Endothelial cell of umbilical vein (primary cell): Measurements from ENCODE around the gene PTPRD. TPM values are rescaled to one million over a fixed set of nuclear protein-coding genes. Genes with fewer than 3 reads are reported as not detected.

Experiments
- BruUV-seq: library from RNA; stranded (reverse); fragments of 400-500 nt; replicated peaks from 2 replicates; lab custom pipeline; 2021; lab: Mats Ljungman, UMichigan
- CTCF ChIA-PET: fragments of 300-600, 350-600 bp; sonication (Branson Sonifier 250); formaldehyde crosslinking; loops from one replicate; lab custom pipeline; 2021; ENCODE audit warnings: antibody characterized with exemption, inconsistent platforms; lab: Charles Lee
- POLR2A ChIA-PET: fragments of 300-600, 350-600 bp; sonication (Branson Sonifier 250); formaldehyde crosslinking; loops from one replicate; lab custom pipeline; 2021; ENCODE audit warnings: antibody characterized with exemption, inconsistent platforms; lab: Charles Lee
- DNase-seq: peaks from one replicate; pipeline ENCODE4 v3.0.0-alpha.2; 2011; ENCODE audit warnings: low read depth, low spot score
- FAIRE-seq: peaks from 2 replicates; lab custom pipeline; 2011; peaks lifted over from hg19 to GRCh38; lab: Jason Lieb, UNC
- H2AFZ ChIP-seq: 2 replicates; pipeline ENCODE4 v1.6.0; 2012; ENCODE audit warnings: low read depth, low read length, control low read depth, inconsistent platforms
- H3K27ac ChIP-seq: 2 replicates; pipeline ENCODE4 v1.5.1; 2011; ENCODE audit warnings: low read depth, mild to moderate bottlenecking, control low read depth, low read length, moderate library complexity; ENCODE audit not compliant: insufficient read depth
- H3K27me3 ChIP-seq, 2 experiments: 2 replicates each; pipeline versions ENCODE4 v1.6.0 to v1.6.1; 2011; ENCODE audit warnings: low read length in 2 of 2, mixed read lengths in 1 of 2; ENCODE audit not compliant: control insufficient read depth in 2 of 2, insufficient read depth in 2 of 2
- H3K36me3 ChIP-seq, 2 experiments: 2 replicates in 1 of 2; 3 replicates in 1 of 2; pipeline ENCODE4 v1.5.1; 2011; ENCODE audit warnings: low read length in 2 of 2, mild to moderate bottlenecking in 1 of 2, moderate library complexity in 1 of 2; ENCODE audit not compliant: control insufficient read depth in 2 of 2, insufficient read depth in 2 of 2; ENCODE audit errors: extremely low read depth in 1 of 2
- H3K4me1 ChIP-seq: 3 replicates; pipeline ENCODE4 v1.5.1; 2011; ENCODE audit warnings: mild to moderate bottlenecking, low read length; ENCODE audit not compliant: control insufficient read depth, insufficient read depth; ENCODE audit errors: extremely low read depth
- H3K4me2 ChIP-seq: 2 replicates; pipeline ENCODE4 v1.6.1; 2011; ENCODE audit warnings: low read length, control low read depth, mixed read lengths; ENCODE audit not compliant: insufficient read depth
- H3K4me3 ChIP-seq, 3 experiments: fragments of 200-600 bp in 1 of 3; sonication (generic), shearing (Covaris generic) in 1 of 3; replicated peaks in 1 of 3; 2 replicates each; pipeline ENCODE4 v1.5.1; 2011 to 2016; ENCODE audit warnings: control low read depth in 3 of 3, low read length in 3 of 3, mild to moderate bottlenecking in 2 of 3, inconsistent platforms in 1 of 3, low read depth in 1 of 3, moderate library complexity in 1 of 3; ENCODE audit not compliant: insufficient read depth in 1 of 3
- H3K79me2 ChIP-seq: 2 replicates; pipeline ENCODE4 v1.6.0; 2012; ENCODE audit warnings: low read length, inconsistent platforms; ENCODE audit not compliant: control insufficient read depth, insufficient read depth
- H3K9ac ChIP-seq: replicated peaks from 2 replicates; pipeline ENCODE3; 2011; ENCODE audit warnings: low read length, control low read depth; ENCODE audit not compliant: insufficient read depth; ENCODE audit errors: extremely low read depth
- H3K9me1 ChIP-seq: replicated peaks from 3 replicates; pipeline ENCODE4 v1.6.0; 2011; ENCODE audit warnings: mild to moderate bottlenecking, low read length; ENCODE audit not compliant: control insufficient read depth, insufficient read depth; ENCODE audit errors: extremely low read depth
- H3K9me3 ChIP-seq: replicated peaks from 2 replicates; pipeline ENCODE4 v1.5.1; 2012; ENCODE audit warnings: low read length, inconsistent platforms; ENCODE audit not compliant: control insufficient read depth, insufficient read depth
- H4K20me1 ChIP-seq: replicated peaks from 2 replicates; pipeline ENCODE3; 2011; ENCODE audit warnings: mild to moderate bottlenecking, low read length; ENCODE audit not compliant: control insufficient read depth, insufficient read depth; ENCODE audit errors: extremely low read depth
- EZH2 ChIP-seq: IDR thresholded peaks from 2 replicates; pipeline ENCODE4 v1.6.1; 2012; ENCODE audit warnings: borderline replicate concordance, low read depth, mild to moderate bottlenecking, moderate library complexity, low read length, inconsistent platforms; ENCODE audit not compliant: severe bottlenecking
- FOS ChIP-seq: IDR thresholded peaks from 2 replicates; pipeline ENCODE4 v1.6.1; 2011; ENCODE audit warnings: mild to moderate bottlenecking, low read length, moderate library complexity, borderline replicate concordance; ENCODE audit not compliant: insufficient read depth
- GATA2 ChIP-seq: IDR thresholded peaks from 2 replicates; pipeline ENCODE4 v1.7.0; 2011; ENCODE audit warnings: low read depth, mild to moderate bottlenecking, moderate library complexity, mixed read lengths, low read length; ENCODE audit not compliant: insufficient read length, insufficient read depth
- POLR2AphosphoS5 ChIP-seq: IDR thresholded peaks from 2 replicates; pipeline ENCODE4 v1.6.1; 2012; ENCODE audit warnings: low read depth, mild to moderate bottlenecking, control low read depth, low read length, moderate library complexity; ENCODE audit not compliant: insufficient read depth
- dilution Hi-C: fragments of 300-500 bp; cut with MboI; formaldehyde crosslinking; loops from one replicate; pipeline ENCODE4 v1.15.0; 2019; ENCODE audit warnings: low sequenced_read_pairs; ENCODE audit not compliant: extremely low pct_ligation_motif_present
- intact Hi-C: fragments of 100-400 bp; cut with micrococcal nuclease; formaldehyde crosslinking; loops from one replicate; pipeline ENCODE4 v1.10.0; 2022
- polyA plus RNA-seq, 4 experiments: library from polyadenylated mRNA; depleted of rRNA in 3 of 4; stranded (reverse) in 3 of 4; unstranded in 1 of 4; fragments of >200 nt; gene quantifications; 2 replicates each; pipeline versions ENCODE4 v1.2.1 to v1.2.3, GENCODE V29; 2011 to 2012; ENCODE audit warnings: missing spikeins in 1 of 4
- total RNA-seq: library from RNA; stranded (reverse); gene quantifications from 2 replicates; pipeline ENCODE4 v1.2.3, GENCODE V29; 2021
- TF ChIP-seq, protein P1 (sequence below), 2 donors: IDR thresholded peaks; 1 replicate in 1 of 2; 2 replicates in 1 of 2; pipeline ENCODE4 v1.5.1; 2011; ENCODE audit warnings: low read length in 2 of 2, mild to moderate bottlenecking in 2 of 2, moderate library complexity in 2 of 2, control low read depth in 1 of 2, inconsistent platforms in 1 of 2, low read depth in 1 of 2; ENCODE audit not compliant: insufficient read depth in 1 of 2; ENCODE audit errors: extremely low read depth in 1 of 2

PTPRD gene
- total and polyA plus RNA-seq, 2 donors (not counting 3 experiments of a cell fraction or from before 2014, with no cell fraction given): 5.5 to 5.7 TPM

DNA sequence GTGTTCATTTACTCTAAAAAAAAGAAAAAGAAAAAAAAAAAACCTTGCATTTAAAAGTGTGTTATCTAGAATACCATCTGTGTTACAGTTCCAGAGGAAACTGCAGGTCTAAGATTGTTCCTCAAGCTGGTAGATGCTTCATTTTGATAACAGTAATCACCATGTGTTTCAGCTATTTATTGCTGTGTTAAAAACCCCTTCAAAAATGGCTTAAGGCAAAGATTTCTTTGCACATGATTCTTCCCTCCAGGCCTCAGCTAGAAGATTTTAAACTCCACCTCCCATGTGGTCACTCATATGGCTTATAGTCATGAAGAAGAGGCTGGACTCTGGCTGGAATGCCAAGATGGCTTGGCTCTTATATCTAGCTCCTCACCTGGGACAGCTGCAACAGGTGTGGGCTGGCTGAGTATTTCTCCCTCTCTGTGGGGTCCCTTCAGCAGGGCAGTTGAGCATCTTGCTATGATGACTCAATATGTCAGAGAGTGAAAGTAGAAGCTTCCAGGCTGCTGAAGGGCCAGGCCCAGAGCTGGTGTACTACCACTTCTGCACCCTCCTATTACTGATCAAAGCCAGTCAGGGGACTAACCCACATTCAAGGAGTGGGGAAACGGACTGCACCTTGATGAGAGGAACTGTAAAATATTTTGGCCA is 1892.8 kb downstream of the PTPRD start:
- no peak overlapping the region for H3K4me2 ChIP-seq
- H3K9me3 ChIP-seq: no peaks in the 10 kb centered on the region
- FAIRE-seq: no peak
- dilution Hi-C loops: no loop called here
- H3K27me3 ChIP-seq: no peaks in the 10 kb centered on the region
- no peaks in the 10 kb centered on the region for H3K36me3 ChIP-seq
- DNase-seq: peak; percentile 17
- POLR2A ChIA-PET: no interaction called here
- H3K9ac ChIP-seq: no peak overlapping the region
- no peak overlapping the region for H3K4me3 ChIP-seq
- no peaks in the 10 kb centered on the region for H4K20me1 ChIP-seq
- TF ChIP-seq GATA2: peak; percentile 36
- TF ChIP-seq EZH2: no peak
- TF ChIP-seq POLR2AphosphoS5: no peak
- intact Hi-C loops: no loop called here
- peaks cover 4% of the 10 kb centered on the region for H3K4me1 ChIP-seq
- no peak overlapping the region for H2AFZ ChIP-seq
- H3K27ac ChIP-seq: no peak overlapping the region
- CTCF ChIA-PET: interaction anchor here (0.6 to 1.2 kb wide), 3 partner anchors 12 to 321 kb away, joined by 3 read pairs; no protein-coding TSS in a partner anchor
- BruUV-seq: no TSS peak
- H3K79me2 ChIP-seq: no peaks in the 10 kb centered on the region
- no peaks in the 10 kb centered on the region for H3K9me1 ChIP-seq

DNA sequence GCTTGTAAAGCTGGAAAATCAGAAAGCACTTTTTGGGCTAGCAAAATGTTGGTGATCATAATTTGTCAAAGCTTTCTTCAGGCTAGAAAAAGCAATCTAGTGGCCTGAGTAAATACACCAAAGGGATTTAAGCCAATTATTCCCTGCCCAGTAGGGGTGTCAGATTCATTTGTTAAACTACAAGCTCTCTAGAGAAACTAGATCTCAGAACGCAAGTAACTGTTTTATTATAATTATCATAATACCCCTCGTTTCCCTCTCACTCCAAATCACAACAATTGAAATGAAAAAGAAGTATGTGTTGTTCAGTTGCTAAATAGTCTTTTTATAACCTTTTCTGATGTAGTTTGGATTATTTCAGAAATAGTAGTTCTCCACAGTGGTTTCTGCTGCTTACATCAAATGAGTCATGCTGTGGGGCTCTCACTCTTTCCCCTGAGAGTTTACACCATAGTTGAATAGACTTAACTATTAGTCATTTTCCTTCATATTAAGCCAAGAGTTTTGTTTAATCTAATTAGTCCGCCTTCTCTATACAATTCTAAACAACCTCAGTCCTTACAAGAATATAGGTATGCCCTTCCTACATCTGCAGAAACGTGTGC is 1894.6 kb downstream of the PTPRD start:
- POLR2A ChIA-PET: no interaction called here

More for the DNA sequence above, 1894.6 kb downstream of the PTPRD start:
- DNase-seq (peak; percentile 53), FAIRE-seq (peak; percentile 64)
- H3K4me3 ChIP-seq: no peak overlapping the region
- no TSS peak for BruUV-seq
- CTCF ChIA-PET: interaction anchor here (1.7 kb wide), 1 partner anchor 178 kb away, joined by 4 read pairs; no protein-coding TSS in a partner anchor
- H2AFZ ChIP-seq: no peak overlapping the region
- no peak overlapping the region for H3K4me2 ChIP-seq
- dilution Hi-C loops (no loop called here), intact Hi-C loops (no loop called here)
- H3K79me2 ChIP-seq: no peaks in the 10 kb centered on the region
- TF ChIP-seq, protein P1, sequence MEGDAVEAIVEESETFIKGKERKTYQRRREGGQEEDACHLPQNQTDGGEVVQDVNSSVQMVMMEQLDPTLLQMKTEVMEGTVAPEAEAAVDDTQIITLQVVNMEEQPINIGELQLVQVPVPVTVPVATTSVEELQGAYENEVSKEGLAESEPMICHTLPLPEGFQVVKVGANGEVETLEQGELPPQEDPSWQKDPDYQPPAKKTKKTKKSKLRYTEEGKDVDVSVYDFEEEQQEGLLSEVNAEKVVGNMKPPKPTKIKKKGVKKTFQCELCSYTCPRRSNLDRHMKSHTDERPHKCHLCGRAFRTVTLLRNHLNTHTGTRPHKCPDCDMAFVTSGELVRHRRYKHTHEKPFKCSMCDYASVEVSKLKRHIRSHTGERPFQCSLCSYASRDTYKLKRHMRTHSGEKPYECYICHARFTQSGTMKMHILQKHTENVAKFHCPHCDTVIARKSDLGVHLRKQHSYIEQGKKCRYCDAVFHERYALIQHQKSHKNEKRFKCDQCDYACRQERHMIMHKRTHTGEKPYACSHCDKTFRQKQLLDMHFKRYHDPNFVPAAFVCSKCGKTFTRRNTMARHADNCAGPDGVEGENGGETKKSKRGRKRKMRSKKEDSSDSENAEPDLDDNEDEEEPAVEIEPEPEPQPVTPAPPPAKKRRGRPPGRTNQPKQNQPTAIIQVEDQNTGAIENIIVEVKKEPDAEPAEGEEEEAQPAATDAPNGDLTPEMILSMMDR (IDR thresholded peaks at IDR 0.05; ENCODE audit: extremely low read depth in 1 of 2, insufficient read depth in 1 of 2, low read depth in 1 of 2, low read length in 2 of 2): no peak
- TF ChIP-seq EZH2: no peak
- no peak for TF ChIP-seq FOS
- no peak overlapping the region for H3K9ac ChIP-seq
- H3K27ac ChIP-seq: no peak overlapping the region
- no peaks in the 10 kb centered on the region for H4K20me1 ChIP-seq
- peaks cover 4% of the 10 kb centered on the region for H3K4me1 ChIP-seq
- H3K9me3 ChIP-seq: no peaks in the 10 kb centered on the region
- H3K36me3 ChIP-seq: no peaks in the 10 kb centered on the region
- H3K9me1 ChIP-seq: no peaks in the 10 kb centered on the region
- H3K27me3 ChIP-seq: no peaks in the 10 kb centered on the region
